Measurements from ENCODE around the gene LARP4B. TPM values are rescaled to one million over a fixed set of nuclear protein-coding genes. Genes with fewer than 3 reads are reported as not detected.

Gene LARP4B
- total and polyA plus RNA-seq, 2 experiments from 2014 or later = 18.3 to 52.3 TPM

GRCh38 chr10:776772-777171 is 154.7 kb downstream of the LARP4B start:
- no peak overlapping the region for H3K27ac ChIP-seq (ENCODE audit: low read depth)
- H4K20me1 ChIP-seq (replicated peaks; ENCODE audit: insufficient read depth) = no peaks in the 10 kb centered on the region
- H3K27ac Mint-ChIP-seq = no peak overlapping the region
- H3K4me1 ChIP-seq (ENCODE audit: insufficient read depth) = no peaks in the 10 kb centered on the region; the same call in 1 of the 2 replicates
- no peak overlapping the region for H3K4me3 ChIP-seq
- H3K36me3 Mint-ChIP-seq (ENCODE audit: low read depth) = no peaks in the 10 kb centered on the region
- no peaks in the 10 kb centered on the region for H3K79me2 ChIP-seq (replicated peaks; ENCODE audit: insufficient read depth)
- H3F3A ChIP-seq (replicated peaks; ENCODE audit: low read depth) = no peaks in the 10 kb centered on the region
- H3K9me2 ChIP-seq (ENCODE audit: insufficient read depth) = no peaks in the 10 kb centered on the region
- H3K4me1 Mint-ChIP-seq = peaks cover 2% of the 10 kb centered on the region; the same call in 1 of the 3 replicates
- DNase-seq (ENCODE audit: low spot score) (no peak), ATAC-seq (no peak)
- peaks cover 18% of the 10 kb centered on the region for H3K27me3 Mint-ChIP-seq (ENCODE audit: insufficient read depth, low read depth, poor library complexity)
- no peak overlapping the region for H2AFZ ChIP-seq
- H3K36me3 ChIP-seq (ENCODE audit: insufficient read depth) = no peaks in the 10 kb centered on the region
- no peak overlapping the region for H3K4me2 ChIP-seq
- no peaks in the 10 kb centered on the region for H3K27me3 ChIP-seq (ENCODE audit: insufficient read depth)
- no peak overlapping the region for H3K4me3 Mint-ChIP-seq
- TF ChIP-seq ZNF331 (CRISPR knock-in tag; IDR thresholded peaks at IDR 0.05; ENCODE audit: low read depth) = no peak
- no peak for TF ChIP-seq EZH2 (IDR thresholded peaks at IDR 0.05; ENCODE audit: low read depth, unreplicated experiment)
- no peaks in the 10 kb centered on the region for H3K9me3 Mint-ChIP-seq

- no peaks in the 10 kb centered on the region for H3K36me3 ChIP-seq (ENCODE audit: insufficient read depth)
- H3K4me3 ChIP-seq = no peak overlapping the region
- H3K27ac Mint-ChIP-seq = no peak overlapping the region
- TF ChIP-seq NANOG (IDR thresholded peaks at IDR 0.05; ENCODE audit: borderline replicate concordance) = no peak
- no peaks in the 10 kb centered on the region; the same call in 1 of the 2 replicates for H3K4me1 ChIP-seq (ENCODE audit: insufficient read depth)
- H3K4me2 ChIP-seq = no peak overlapping the region
- no peak for DNase-seq (ENCODE audit: low spot score)
- no peak for ATAC-seq
- no peak overlapping the region for H3K4me3 Mint-ChIP-seq
- H3F3A ChIP-seq (replicated peaks; ENCODE audit: low read depth) = no peaks in the 10 kb centered on the region
- no peaks in the 10 kb centered on the region for H3K9me2 ChIP-seq (ENCODE audit: insufficient read depth)
- peaks cover 2% of the 10 kb centered on the region; the same call in 1 of the 3 replicates for H3K4me1 Mint-ChIP-seq
- no peaks in the 10 kb centered on the region for H3K79me2 ChIP-seq (replicated peaks; ENCODE audit: insufficient read depth)
- no peaks in the 10 kb centered on the region for H3K27me3 ChIP-seq (ENCODE audit: insufficient read depth)
- H3K27me3 Mint-ChIP-seq (ENCODE audit: insufficient read depth, low read depth, poor library complexity) = peaks cover 25% of the 10 kb centered on the region
- no peaks in the 10 kb centered on the region for H4K20me1 ChIP-seq (replicated peaks; ENCODE audit: insufficient read depth)
- no peak overlapping the region for H2AFZ ChIP-seq
- no peak overlapping the region for H3K27ac ChIP-seq (ENCODE audit: low read depth)
- H3K36me3 Mint-ChIP-seq (ENCODE audit: low read depth) = no peaks in the 10 kb centered on the region
- 0 out of 3 replicates have a peak, but pooled peaks cover 4% of the 10 kb centered on the region for H3K9me3 Mint-ChIP-seq
Measured at GRCh38 chr10:775245-776075, 156.0 kb downstream of the LARP4B start.

DNA sequence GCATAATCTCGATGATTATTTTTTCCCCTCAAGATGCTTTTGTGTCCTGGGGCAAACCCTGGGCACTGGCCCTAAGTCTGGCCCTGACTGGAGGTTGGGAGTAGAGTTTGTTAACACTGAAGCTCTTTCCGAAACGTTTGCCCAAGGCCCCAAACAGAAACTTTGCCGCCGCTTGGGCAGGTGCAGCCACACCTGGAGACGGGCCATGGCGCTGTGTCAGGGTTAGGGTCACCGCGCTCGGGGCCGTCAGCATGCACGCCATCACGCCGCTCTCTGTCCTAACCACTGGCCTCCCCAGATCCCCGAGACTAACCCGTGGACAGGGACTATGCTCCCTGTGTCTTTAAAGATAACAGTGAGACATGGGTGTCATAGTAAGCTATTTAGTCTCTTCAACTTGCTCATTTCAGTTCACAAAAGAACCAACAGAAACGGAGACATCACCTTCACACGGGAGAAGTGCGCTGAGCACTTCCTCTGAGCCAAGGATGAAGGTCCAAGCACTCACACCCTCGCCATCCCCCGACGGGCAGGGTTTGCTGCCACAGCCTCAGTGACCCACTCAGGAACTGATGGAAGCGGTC is 156.8 kb downstream of the LARP4B start:
- Histone ChIP-seq H3K79me2 (replicated peaks; ENCODE audit: insufficient read depth) (no peaks in the 10 kb centered on the region), H3F3A (replicated peaks; ENCODE audit: low read depth) (no peaks in the 10 kb centered on the region), H4K20me1 (replicated peaks; ENCODE audit: insufficient read depth) (no peaks in the 10 kb centered on the region), H3K4me3 (no peak overlapping the region), H3K27ac (ENCODE audit: low read depth) (no peak overlapping the region), H3K4me1 (ENCODE audit: insufficient read depth) (no peaks in the 10 kb centered on the region; the same call in 1 of the 2 replicates), H3K27me3 (ENCODE audit: insufficient read depth) (no peaks in the 10 kb centered on the region), H3K9me2 (ENCODE audit: insufficient read depth) (no peaks in the 10 kb centered on the region), H2AFZ (no peak overlapping the region), H3K4me2 (no peak overlapping the region), H3K36me3 (ENCODE audit: insufficient read depth) (no peaks in the 10 kb centered on the region)
- no peak for ATAC-seq
- Mint-ChIP-seq H3K4me1 (peaks cover 2% of the 10 kb centered on the region; the same call in 1 of the 3 replicates), H3K27ac (no peak overlapping the region), H3K36me3 (ENCODE audit: low read depth) (no peaks in the 10 kb centered on the region), H3K9me3 (0 out of 3 replicates have a peak, but pooled peaks cover 4% of the 10 kb centered on the region), H3K4me3 (no peak overlapping the region), H3K27me3 (ENCODE audit: insufficient read depth, low read depth, poor library complexity) (peaks cover 25% of the 10 kb centered on the region)
- DNase-seq (ENCODE audit: low spot score) = no peak
- TF ChIP-seq EZH2 (IDR thresholded peaks at IDR 0.05; ENCODE audit: low read depth, unreplicated experiment) = no peak
- TF ChIP-seq CREB1 (CRISPR knock-in tag; IDR thresholded peaks at IDR 0.05; ENCODE audit: low read depth) = no peak
- no peak for TF ChIP-seq REST (IDR thresholded peaks at IDR 0.05; ENCODE audit: unreplicated experiment)
- TF ChIP-seq ZNF114 (CRISPR knock-in tag; IDR thresholded peaks at IDR 0.05) = no peak
- TF ChIP-seq JUNB (IDR thresholded peaks at IDR 0.05; ENCODE audit: unreplicated experiment) = no peak
